Measurements from ENCODE around the gene SLC39A7. TPM values are rescaled to one million over a fixed set of nuclear protein-coding genes. Genes with fewer than 3 reads are reported as not detected.

The SLC39A7 gene
- total and polyA plus RNA-seq, 11 donors, result 39.9 to 197 (median 55.3) TPM

- Histone ChIP-seq H3K4me1 (peaks cover 0 to 13% (median 4%) of the 10 kb centered on the region in 12 donors), H3K27me3 (peaks cover 0 to 5% (median 0%) of the 10 kb centered on the region in 9 donors), H3K27ac (no peak overlapping the region), H3K4me3 (no peak overlapping the region), H3K36me3 (no peaks in the 10 kb centered on the region), H3K9me3 (peaks cover 0 to 13% (median 8%) of the 10 kb centered on the region in 12 donors)
- DNase-seq (no peak), ATAC-seq (no peak)
- WGBS, 4 donors, result 67 to 92% (median 76%) methylated on average over 6 of the region's 6 CpGs
- intact Hi-C loops (cut with DNase I), result no loop called here
- TF ChIP-seq, protein P1, sequence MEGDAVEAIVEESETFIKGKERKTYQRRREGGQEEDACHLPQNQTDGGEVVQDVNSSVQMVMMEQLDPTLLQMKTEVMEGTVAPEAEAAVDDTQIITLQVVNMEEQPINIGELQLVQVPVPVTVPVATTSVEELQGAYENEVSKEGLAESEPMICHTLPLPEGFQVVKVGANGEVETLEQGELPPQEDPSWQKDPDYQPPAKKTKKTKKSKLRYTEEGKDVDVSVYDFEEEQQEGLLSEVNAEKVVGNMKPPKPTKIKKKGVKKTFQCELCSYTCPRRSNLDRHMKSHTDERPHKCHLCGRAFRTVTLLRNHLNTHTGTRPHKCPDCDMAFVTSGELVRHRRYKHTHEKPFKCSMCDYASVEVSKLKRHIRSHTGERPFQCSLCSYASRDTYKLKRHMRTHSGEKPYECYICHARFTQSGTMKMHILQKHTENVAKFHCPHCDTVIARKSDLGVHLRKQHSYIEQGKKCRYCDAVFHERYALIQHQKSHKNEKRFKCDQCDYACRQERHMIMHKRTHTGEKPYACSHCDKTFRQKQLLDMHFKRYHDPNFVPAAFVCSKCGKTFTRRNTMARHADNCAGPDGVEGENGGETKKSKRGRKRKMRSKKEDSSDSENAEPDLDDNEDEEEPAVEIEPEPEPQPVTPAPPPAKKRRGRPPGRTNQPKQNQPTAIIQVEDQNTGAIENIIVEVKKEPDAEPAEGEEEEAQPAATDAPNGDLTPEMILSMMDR (IDR thresholded peaks at IDR 0.05), result no peak
- no peak for TF ChIP-seq POLR2A (IDR thresholded peaks at IDR 0.05)
Measured at GRCh38 chr6:33156561-33156960, 44.1 kb upstream of the SLC39A7 start.

- H3K27me3 ChIP-seq, result peaks cover 0 to 5% (median 0%) of the 10 kb centered on the region in 9 donors
- intact Hi-C loops (cut with DNase I), result no loop called here
- no peak overlapping the region for H3K4me3 ChIP-seq
- TF ChIP-seq, protein P1 (IDR thresholded peaks at IDR 0.05), result no peak
- no peak for TF ChIP-seq POLR2A (IDR thresholded peaks at IDR 0.05)
- DNase-seq (no peak), ATAC-seq (no peak)
- peaks cover 0 to 17% (median 8%) of the 10 kb centered on the region in 12 donors for H3K4me1 ChIP-seq
- H3K27ac ChIP-seq, result no peak overlapping the region
- WGBS, 4 donors, result 83 to 88% (median 86%) methylated on average over 2 of the region's 2 CpGs
- peaks cover 0 to 9% (median 4%) of the 10 kb centered on the region in 12 donors for H3K9me3 ChIP-seq
- no peaks in the 10 kb centered on the region for H3K36me3 ChIP-seq
Measured at GRCh38 chr6:33156964-33157363, 43.7 kb upstream of the SLC39A7 start.

DNA sequence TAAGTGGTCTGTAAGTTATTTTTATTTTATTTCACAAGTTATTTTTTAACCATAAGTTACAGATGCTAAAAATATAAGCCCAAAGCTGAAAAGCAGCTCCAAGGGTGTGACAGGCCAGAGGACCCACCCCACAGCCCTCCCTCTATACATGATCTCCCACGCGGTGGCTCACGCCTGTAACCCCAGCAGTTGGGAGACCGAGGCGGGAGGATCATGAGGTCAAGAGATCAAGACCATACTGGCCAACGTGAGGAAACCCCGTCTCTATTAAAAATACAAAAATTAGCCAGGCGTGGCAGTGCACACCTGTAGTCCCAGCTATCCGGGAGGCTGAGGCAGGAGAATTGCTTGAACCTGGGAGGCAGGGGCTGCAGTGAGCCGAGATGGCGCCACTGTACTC lies 40.6 kb upstream of the SLC39A7 start:
- Histone ChIP-seq H3K4me1 (peaks cover 0 to 21% (median 10%) of the 10 kb centered on the region in 12 donors), H3K27me3 (no peaks in the 10 kb centered on the region), H3K9me3 (no peaks in the 10 kb centered on the region), H3K4me3 (no peak overlapping the region), H3K36me3 (no peaks in the 10 kb centered on the region), H3K27ac (no peak overlapping the region)
- no peak for TF ChIP-seq POLR2A (IDR thresholded peaks at IDR 0.05)
- TF ChIP-seq, protein P1 (IDR thresholded peaks at IDR 0.05), result no peak
- WGBS, 4 donors, result 87 to 94% (median 91%) methylated on average over 11 of the region's 11 CpGs
- ATAC-seq (no peak), DNase-seq (no peak)
- intact Hi-C loops (cut with DNase I), result loop anchor here in 8 of 10 donors (2.0 to 5.0 kb wide), 5 partner anchors 37 to 89 kb away; no protein-coding TSS in a partner anchor

DNA sequence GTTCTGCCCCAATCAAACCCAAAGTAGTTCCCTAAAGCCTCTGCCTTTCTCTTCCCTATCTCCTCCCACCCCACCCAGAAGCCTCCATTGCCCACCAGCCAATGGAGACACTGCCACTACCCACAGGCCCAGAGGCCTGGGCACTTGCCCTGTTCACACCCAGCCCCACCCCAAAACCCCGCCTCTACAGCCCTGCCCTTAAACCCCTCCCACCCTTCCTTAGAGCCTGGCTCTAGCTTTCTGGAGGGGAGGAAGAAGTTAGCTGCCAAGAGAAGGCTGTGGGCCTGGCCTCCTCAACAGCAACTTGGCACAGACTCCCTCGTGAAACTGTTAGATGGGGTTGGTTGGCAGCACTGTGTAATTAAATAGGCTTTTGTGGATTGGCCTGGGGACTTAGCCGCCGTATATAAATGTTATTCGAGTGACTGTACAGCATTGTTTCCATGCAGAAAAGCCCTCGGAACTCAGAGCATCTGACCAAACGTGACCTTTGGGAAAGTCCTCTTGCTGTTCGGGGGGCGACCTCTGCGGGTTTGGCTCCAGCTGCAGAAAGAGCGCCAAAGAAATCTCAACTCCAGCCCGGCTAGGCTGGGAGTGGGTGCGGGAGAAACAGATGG lies 39.8 kb upstream of the SLC39A7 start:
- peak overlapping the region in 3 of 12 donors; percentile 51 to 60 (median 59) for H3K4me3 ChIP-seq
- intact Hi-C loops (cut with DNase I), result loop anchor here (1.0 to 5.0 kb wide), 6 partner anchors 36 to 88 kb away; no protein-coding TSS in a partner anchor
- peak overlapping the region in 2 of 12 donors; percentile 55 to 56 for H3K27ac ChIP-seq
- H3K9me3 ChIP-seq, result no peaks in the 10 kb centered on the region
- peak in 1 of 5 donors; percentile 43 for DNase-seq
- H3K36me3 ChIP-seq, result no peaks in the 10 kb centered on the region
- TF ChIP-seq POLR2A (IDR thresholded peaks at IDR 0.05), result no peak
- TF ChIP-seq, protein P1 (IDR thresholded peaks at IDR 0.05), result no peak
- no peaks in the 10 kb centered on the region for H3K27me3 ChIP-seq
- peak in 3 of 4 donors; percentile 27 to 59 (median 53) for ATAC-seq
- H3K4me1 ChIP-seq, result peaks cover 0 to 21% (median 10%) of the 10 kb centered on the region in 12 donors
- 45 to 58% (median 53%) methylated on average over 13 of the region's 13 CpGs for WGBS, 4 donors
